NCI-H345 treated with DMSO at 0.1 percent for 48 hours (cell line): ENCODE data around the gene MAN1C1.

Source experiments
- DNase-seq: peaks from one replicate; lab custom pipeline; 2025; ENCODE audit not compliant: unreplicated experiment; lab: John Stamatoyannopoulos, UW

MAN1C1 gene

GRCh38 chr1:25616095-25616986 is at the start of gene MAN1C1:
TSS of gene MAN1C1 (plus strand) at chr1:25616791. CDS start at chr1:25617798, 1,007 bp downstream.
- DNase-seq = peak; percentile 83

GRCh38 chr1:25567710-25568089 is 48.9 kb upstream of the MAN1C1 start:
- no peak for DNase-seq

- DNase-seq = no peak
These were observed 48.3 kb upstream of the MAN1C1 start for GRCh38 chr1:25568090-25568833.

GRCh38 chr1:25568834-25569596 is 47.6 kb upstream of the MAN1C1 start:
- DNase-seq = no peak

GRCh38 chr1:25569597-25570396 is 46.8 kb upstream of the MAN1C1 start:
- no peak for DNase-seq

- DNase-seq = no peak
These were observed 45.6 kb upstream of the MAN1C1 start for GRCh38 chr1:25570798-25571521.

- no peak for DNase-seq
These were observed 45.0 kb upstream of the MAN1C1 start for GRCh38 chr1:25571522-25571970.

- no peak for DNase-seq
These were observed 44.5 kb upstream of the MAN1C1 start for GRCh38 chr1:25572107-25572506.

- no peak for DNase-seq
These were observed 43.6 kb upstream of the MAN1C1 start for GRCh38 chr1:25572708-25573590.

- DNase-seq = no peak
These were observed 43.0 kb upstream of the MAN1C1 start for GRCh38 chr1:25573591-25573930.

- DNase-seq = no peak
These were observed 42.6 kb upstream of the MAN1C1 start for GRCh38 chr1:25573961-25574360.

- no peak for DNase-seq
These were observed 41.4 kb upstream of the MAN1C1 start for GRCh38 chr1:25575191-25575590.

GRCh38 chr1:25576459-25577133 is 40.0 kb upstream of the MAN1C1 start:
- no peak for DNase-seq

GRCh38 chr1:25577134-25577920 is 39.3 kb upstream of the MAN1C1 start:
- DNase-seq = no peak

- no peak for DNase-seq
These were observed 37.0 kb upstream of the MAN1C1 start for GRCh38 chr1:25579292-25580252.

- DNase-seq = no peak
These were observed 35.7 kb upstream of the MAN1C1 start for GRCh38 chr1:25580927-25581326.

- no peak for DNase-seq
These were observed 34.8 kb upstream of the MAN1C1 start for GRCh38 chr1:25581764-25582163.
